Immature natural killer cell (primary cell): ENCODE measurements around the gene PCDHA3. TPM values are rescaled to one million over a fixed set of nuclear protein-coding genes. Genes with fewer than 3 reads are reported as not detected.
"Not testable (repeated sequence)": the region's sequence is repeated elsewhere in the genome, so short reads cannot be mapped to it uniquely, and the experiment has no call there.

Source experiments
- DNase-seq, 3 donors: peaks; one replicate each; pipeline ENCODE4 v3.0.0; 2022; ENCODE audit warnings: mixed read lengths in 1 of 3
- H3K27ac Mint-ChIP-seq, 6 donors: one replicate each; pipeline ENCODE4 v1.8.0; 2020; ENCODE audit warnings: mixed read lengths in 6 of 6, mild to moderate bottlenecking in 5 of 6, inconsistent platforms in 4 of 6, moderate library complexity in 3 of 6
- H3K27me3 Mint-ChIP-seq, 3 donors: one replicate each; pipeline ENCODE4 v1.8.0; 2020 to 2021; ENCODE audit warnings: low read depth in 3 of 3, mild to moderate bottlenecking in 3 of 3, mixed read lengths in 3 of 3, moderate library complexity in 3 of 3, inconsistent platforms in 1 of 3
- H3K36me3 Mint-ChIP-seq, 3 donors: one replicate each; pipeline ENCODE4 v1.8.0; 2020; ENCODE audit warnings: mixed read lengths in 3 of 3, inconsistent platforms in 2 of 3, mild to moderate bottlenecking in 2 of 3
- H3K4me1 Mint-ChIP-seq, 2 donors: one replicate each; pipeline ENCODE4 v1.8.0; 2020; ENCODE audit warnings: inconsistent platforms in 2 of 2, mild to moderate bottlenecking in 2 of 2, mixed read lengths in 2 of 2, moderate library complexity in 1 of 2
- H3K4me3 Mint-ChIP-seq, 5 donors: one replicate each; pipeline ENCODE4 v1.8.0; 2020; ENCODE audit warnings: mild to moderate bottlenecking in 5 of 5, mixed read lengths in 5 of 5, inconsistent platforms in 3 of 5, moderate library complexity in 3 of 5
- H3K9me3 Mint-ChIP-seq, 6 donors: one replicate each; pipeline ENCODE4 v1.8.0; 2020; ENCODE audit warnings: mild to moderate bottlenecking in 6 of 6, mixed read lengths in 6 of 6, inconsistent platforms in 4 of 6, moderate library complexity in 3 of 6
- polyA plus RNA-seq, 3 donors: library from polyadenylated mRNA; unstranded; fragments of 300-500 nt; fragmentation: Illumina TruSeq; gene quantifications; one replicate each; pipeline ENCODE4 v1.2.3, GENCODE V29; 2021

PCDHA3 gene
- not detected for polyA plus RNA-seq

GRCh38 chr5:140800816-140801493 is at the start of gene PCDHA3:
PCDHA3 (plus strand) TSS chr5:140801057.
- no peak within 1 kb of the TSS for H3K4me3 Mint-ChIP-seq
- no peak within 1 kb of the TSS for H3K27ac Mint-ChIP-seq
- no peak for DNase-seq
- H3K36me3 Mint-ChIP-seq = peaks cover 0 to 8% (median 4%) of the 10 kb centered on the region in 3 donors
- H3K27me3 Mint-ChIP-seq = peaks cover 6 to 22% (median 16%) of the 10 kb centered on the region in 3 donors
- H3K9me3 Mint-ChIP-seq = peaks cover 10 to 47% (median 29%) of the 10 kb centered on the region in 6 donors
- no peaks in the 10 kb centered on the region for H3K4me1 Mint-ChIP-seq

GRCh38 chr5:140753561-140753960 is 47.3 kb upstream of the PCDHA3 start:
- H3K9me3 Mint-ChIP-seq = peaks cover 35 to 83% (median 53%) of the 10 kb centered on the region in 6 donors
- no peak overlapping the region for H3K4me3 Mint-ChIP-seq
- peaks cover 2 to 9% (median 5%) of the 10 kb centered on the region in 3 donors for H3K27me3 Mint-ChIP-seq
- H3K36me3 Mint-ChIP-seq = peaks cover 0 to 3% (median 0%) of the 10 kb centered on the region in 3 donors
- DNase-seq = no peak
- no peaks in the 10 kb centered on the region for H3K4me1 Mint-ChIP-seq
- H3K27ac Mint-ChIP-seq = no peak overlapping the region

DNA sequence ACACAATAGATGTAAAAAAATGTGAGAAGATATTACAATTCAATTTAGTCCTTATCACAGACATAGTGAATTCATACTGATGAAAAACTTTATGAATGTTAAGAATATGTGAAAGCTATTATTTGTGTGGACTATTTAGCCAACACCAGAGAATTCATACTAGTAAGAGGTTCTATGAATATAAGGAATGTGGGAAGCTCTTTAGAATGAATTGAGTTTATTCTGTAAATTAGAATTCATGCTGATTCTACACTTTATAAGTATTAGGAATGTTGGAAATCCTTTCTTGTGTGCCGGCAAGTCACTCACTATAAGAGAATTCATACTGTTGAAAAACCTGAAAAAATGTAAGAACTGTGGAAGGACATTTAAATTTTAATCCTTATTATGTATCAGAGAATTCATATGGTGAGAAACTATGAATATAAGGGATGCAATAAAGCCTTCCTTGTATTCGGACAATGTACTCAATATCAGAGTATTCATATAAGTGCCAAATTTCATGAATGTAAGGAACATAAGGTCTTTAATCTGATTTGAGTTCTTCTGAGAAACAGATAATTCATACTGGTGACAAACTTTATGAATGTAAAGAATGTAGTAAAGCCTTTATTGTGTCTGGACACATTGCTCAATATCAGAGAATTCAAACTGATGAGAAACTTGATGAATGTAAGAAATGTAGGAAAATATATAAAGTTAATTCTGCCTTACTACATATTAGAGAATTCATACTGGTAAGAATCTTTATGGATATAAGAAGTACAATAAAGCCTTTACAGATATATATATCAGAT is 36.5 kb upstream of the PCDHA3 start:
- Mint-ChIP-seq H3K36me3 (peaks cover 7 to 16% (median 15%) of the 10 kb centered on the region in 3 donors), H3K4me3 (no peak overlapping the region), H3K27ac (no peak overlapping the region), H3K4me1 (no peaks in the 10 kb centered on the region), H3K27me3 (peaks cover 0 to 7% (median 1%) of the 10 kb centered on the region in 3 donors), H3K9me3 (peaks cover 29 to 93% (median 84%) of the 10 kb centered on the region in 6 donors)
- no peak for DNase-seq

- peaks cover 32 to 95% (median 82%) of the 10 kb centered on the region in 6 donors for H3K9me3 Mint-ChIP-seq
Observed at GRCh38 chr5:140767444-140767843, 33.4 kb upstream of the PCDHA3 start.

GRCh38 chr5:140780512-140780911 is 20.3 kb upstream of the PCDHA3 start:
- Mint-ChIP-seq H3K4me3 (peak overlapping the region in 1 of 5 donors; percentile 38), H3K9me3 (peaks cover 21 to 85% (median 62%) of the 10 kb centered on the region in 6 donors), H3K36me3 (peaks cover 0 to 18% (median 9%) of the 10 kb centered on the region in 3 donors), H3K27ac (no peak overlapping the region), H3K4me1 (no peaks in the 10 kb centered on the region), H3K27me3 (peaks cover 0 to 12% (median 0%) of the 10 kb centered on the region in 3 donors)
- DNase-seq = no peak

More at GRCh38 chr5:140767444-140767843, 33.4 kb upstream of the PCDHA3 start:
- Mint-ChIP-seq H3K4me3 (no peak overlapping the region), H3K27me3 (peaks cover 0 to 5% (median 3%) of the 10 kb centered on the region in 3 donors), H3K36me3 (peaks cover 7 to 16% (median 12%) of the 10 kb centered on the region in 3 donors), H3K27ac (no peak overlapping the region), H3K4me1 (no peaks in the 10 kb centered on the region)
- DNase-seq = no peak

GRCh38 chr5:140785905-140786686 is 14.8 kb upstream of the PCDHA3 start, which contains the start of gene PCDHA1:
PCDHA1 (plus strand) TSS chr5:140786140.
- H3K4me1 Mint-ChIP-seq = no peaks in the 10 kb centered on the region
- H3K4me3 Mint-ChIP-seq = peak within 1 kb of the TSS in 1 of 5 donors; percentile 13
- H3K27me3 Mint-ChIP-seq = peaks cover 13 to 33% (median 14%) of the 10 kb centered on the region in 3 donors
- peaks cover 0 to 17% (median 12%) of the 10 kb centered on the region in 3 donors for H3K36me3 Mint-ChIP-seq
- DNase-seq = no peak
- H3K27ac Mint-ChIP-seq = no peak within 1 kb of the TSS
- H3K9me3 Mint-ChIP-seq = peaks cover 26 to 78% (median 39%) of the 10 kb centered on the region in 6 donors

- Mint-ChIP-seq H3K36me3 (peaks cover 0 to 13% (median 8%) of the 10 kb centered on the region in 3 donors), H3K27me3 (peaks cover 17 to 38% (median 18%) of the 10 kb centered on the region in 3 donors), H3K9me3 (peaks cover 26 to 80% (median 39%) of the 10 kb centered on the region in 6 donors)
- not testable (repeated sequence) for H3K4me3 Mint-ChIP-seq, H3K27ac Mint-ChIP-seq, DNase-seq, H3K4me1 Mint-ChIP-seq
Observed at GRCh38 chr5:140787422-140787821, 13.4 kb upstream of the PCDHA3 start.

DNA sequence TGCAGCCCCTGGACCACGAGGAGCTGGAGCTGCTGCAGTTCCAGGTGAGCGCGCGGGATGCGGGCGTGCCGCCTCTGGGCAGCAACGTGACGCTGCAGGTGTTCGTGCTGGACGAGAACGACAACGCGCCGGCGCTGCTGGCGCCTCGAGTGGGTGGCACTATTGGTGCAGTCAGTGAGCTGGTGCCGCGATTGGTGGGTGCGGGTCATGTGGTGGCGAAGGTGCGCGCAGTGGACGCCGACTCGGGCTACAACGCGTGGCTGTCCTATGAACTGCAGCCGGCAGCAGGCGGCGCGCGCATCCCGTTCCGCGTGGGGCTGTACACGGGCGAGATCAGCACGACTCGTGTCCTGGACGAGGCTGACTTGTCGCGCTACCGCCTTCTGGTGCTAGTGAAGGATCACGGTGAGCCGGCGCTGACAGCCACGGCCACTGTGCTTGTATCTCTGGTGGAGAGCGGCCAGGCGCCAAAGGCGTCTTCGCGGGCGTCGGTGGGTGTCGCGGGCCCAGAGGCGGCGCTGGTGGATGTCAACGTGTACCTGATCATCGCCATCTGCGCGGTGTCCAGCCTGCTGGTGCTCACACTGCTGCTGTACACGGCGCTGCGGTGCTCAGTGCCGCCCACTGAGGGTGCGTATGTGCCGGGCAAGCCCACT is 12.9 kb upstream of the PCDHA3 start:
- not testable (repeated sequence) for H3K4me1 Mint-ChIP-seq, DNase-seq, H3K27ac Mint-ChIP-seq, H3K4me3 Mint-ChIP-seq
- Mint-ChIP-seq H3K27me3 (peaks cover 17 to 36% (median 18%) of the 10 kb centered on the region in 3 donors), H3K9me3 (peaks cover 22 to 80% (median 40%) of the 10 kb centered on the region in 6 donors), H3K36me3 (peaks cover 0 to 13% (median 12%) of the 10 kb centered on the region in 3 donors)

GRCh38 chr5:140791089-140791488 is 9.8 kb upstream of the PCDHA3 start:
- H3K4me1 Mint-ChIP-seq = no peaks in the 10 kb centered on the region
- peaks cover 21 to 80% (median 47%) of the 10 kb centered on the region in 6 donors for H3K9me3 Mint-ChIP-seq
- DNase-seq = no peak
- H3K36me3 Mint-ChIP-seq = peaks cover 0 to 26% (median 8%) of the 10 kb centered on the region in 3 donors
- peaks cover 14 to 37% (median 17%) of the 10 kb centered on the region in 3 donors for H3K27me3 Mint-ChIP-seq
- no peak overlapping the region for H3K4me3 Mint-ChIP-seq
- H3K27ac Mint-ChIP-seq = no peak overlapping the region

DNA sequence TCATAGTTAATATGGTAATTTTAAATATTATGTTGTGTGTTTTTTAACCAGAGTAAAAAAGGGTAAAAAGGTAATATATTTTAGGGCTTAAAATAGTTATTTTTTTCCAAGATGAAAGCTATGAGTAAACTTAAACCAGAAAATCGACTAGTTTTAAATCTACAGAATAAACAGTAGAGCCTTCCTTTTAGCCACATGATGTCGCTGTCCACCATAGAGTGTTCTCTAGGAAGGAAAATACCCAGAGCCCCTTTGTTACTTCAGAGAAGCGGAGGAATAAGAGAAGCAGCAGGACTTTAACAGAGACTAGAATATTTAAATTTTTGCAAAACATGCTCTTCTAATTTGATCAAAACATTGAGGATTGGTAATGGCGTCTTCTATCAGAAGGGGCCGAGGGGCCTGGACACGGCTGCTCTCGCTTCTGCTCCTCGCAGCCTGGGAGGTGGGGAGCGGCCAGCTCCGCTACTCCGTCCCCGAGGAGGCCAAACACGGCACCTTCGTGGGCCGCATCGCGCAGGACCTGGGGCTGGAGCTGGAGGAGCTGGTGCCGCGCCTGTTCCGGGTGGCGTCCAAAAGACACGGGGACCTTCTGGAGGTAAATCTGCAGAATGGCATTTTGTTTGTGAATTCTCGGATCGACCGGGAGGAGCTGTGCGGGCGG is 6.1 kb upstream of the PCDHA3 start, which contains the start of gene PCDHA2:
TSS of gene PCDHA2 (plus strand) at position 258 of the 664 bp plus-strand sequence.
- peak within 1 kb of the TSS in 1 of 5 donors; percentile 25 for H3K4me3 Mint-ChIP-seq
- peaks cover 12 to 66% (median 37%) of the 10 kb centered on the region in 6 donors for H3K9me3 Mint-ChIP-seq
- no peak within 1 kb of the TSS for H3K27ac Mint-ChIP-seq
- no peak for DNase-seq
- H3K4me1 Mint-ChIP-seq = no peaks in the 10 kb centered on the region
- peaks cover 9 to 22% (median 9%) of the 10 kb centered on the region in 3 donors for H3K27me3 Mint-ChIP-seq
- H3K36me3 Mint-ChIP-seq = peaks cover 3 to 22% (median 4%) of the 10 kb centered on the region in 3 donors

GRCh38 chr5:140795259-140795641 is 5.6 kb upstream of the PCDHA3 start:
- DNase-seq = no peak
- peaks cover 12 to 68% (median 37%) of the 10 kb centered on the region in 6 donors for H3K9me3 Mint-ChIP-seq
- H3K27ac Mint-ChIP-seq = no peak overlapping the region
- H3K4me1 Mint-ChIP-seq = no peaks in the 10 kb centered on the region
- H3K4me3 Mint-ChIP-seq = no peak overlapping the region
- peaks cover 3 to 22% (median 3%) of the 10 kb centered on the region in 3 donors for H3K36me3 Mint-ChIP-seq
- H3K27me3 Mint-ChIP-seq = peaks cover 7 to 21% (median 7%) of the 10 kb centered on the region in 3 donors

- H3K9me3 Mint-ChIP-seq = peaks cover 12 to 68% (median 41%) of the 10 kb centered on the region in 6 donors
- not testable (repeated sequence) for H3K4me3 Mint-ChIP-seq, DNase-seq, H3K27ac Mint-ChIP-seq, H3K4me1 Mint-ChIP-seq
- H3K36me3 Mint-ChIP-seq = peaks cover 3 to 19% (median 3%) of the 10 kb centered on the region in 3 donors
- H3K27me3 Mint-ChIP-seq = peaks cover 5 to 23% (median 7%) of the 10 kb centered on the region in 3 donors
Observed at GRCh38 chr5:140796072-140796717, 4.7 kb upstream of the PCDHA3 start.
